ENCODE data around the gene CASQ1. TPM values are rescaled to one million over a fixed set of nuclear protein-coding genes. Genes with fewer than 3 reads are reported as not detected.

CASQ1 gene
- total and polyA plus RNA-seq, 2 of the 13 experiments (the other 11 are each of a cell fraction or from before 2014, with no cell fraction given), result 0.09 to 0.20 TPM

GRCh38 chr1:160189649-160190625 lies at the start of gene CASQ1 (continued):
- TF ChIP-seq, protein P1, sequence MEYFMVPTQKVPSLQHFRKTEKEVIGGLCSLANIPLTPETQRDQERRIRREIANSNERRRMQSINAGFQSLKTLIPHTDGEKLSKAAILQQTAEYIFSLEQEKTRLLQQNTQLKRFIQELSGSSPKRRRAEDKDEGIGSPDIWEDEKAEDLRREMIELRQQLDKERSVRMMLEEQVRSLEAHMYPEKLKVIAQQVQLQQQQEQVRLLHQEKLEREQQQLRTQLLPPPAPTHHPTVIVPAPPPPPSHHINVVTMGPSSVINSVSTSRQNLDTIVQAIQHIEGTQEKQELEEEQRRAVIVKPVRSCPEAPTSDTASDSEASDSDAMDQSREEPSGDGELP (IDR thresholded peaks at IDR 0.05; ENCODE audit: borderline replicate concordance, low read depth), result no peak

GRCh38 chr1:160143695-160144094 lies 46.7 kb upstream of the CASQ1 start:
- no TSS peak for BruUV-seq (replicated peaks)
- ATAC-seq (no peak), FAIRE-seq (no peak), DNase-seq (ENCODE audit: low spot score) (no peak)
- H3K79me2 ChIP-seq (ENCODE audit: insufficient read depth, low read length), result no peaks in the 10 kb centered on the region
- H3K9ac ChIP-seq (ENCODE audit: insufficient read depth, low read depth, low read length), result no peak overlapping the region
- peaks cover 0 to 4% of the 10 kb centered on the region in 2 experiments; a peak in 2 of 5 replicates for H3K27me3 ChIP-seq (ENCODE audit: control insufficient read depth in 1 of 2, insufficient read depth in 2 of 2, low read length in 2 of 2)
- H2AFZ ChIP-seq (ENCODE audit: low read length), result no peak overlapping the region
- TF ChIP-seq ZFX (CRISPR knock-in tag; IDR thresholded peaks at IDR 0.05; ENCODE audit: low read depth) (no peak), SNAPC2 (CRISPR knock-in tag; IDR thresholded peaks at IDR 0.05) (no peak), ZNF672 (CRISPR knock-in tag; IDR thresholded peaks at IDR 0.05) (no peak), ZBTB7A (CRISPR knock-in tag; IDR thresholded peaks at IDR 0.05) (no peak), ZNF264 (CRISPR knock-in tag; IDR thresholded peaks at IDR 0.05) (no peak), ZNF234 (CRISPR knock-in tag; conservative IDR thresholded peaks at IDR 0.05) (no peak), KDM4B (CRISPR knock-in tag; IDR thresholded peaks at IDR 0.05) (no peak), PCBP1 (IDR thresholded peaks at IDR 0.05; ENCODE audit: borderline replicate concordance, low read depth, low read length) (no peak), SMAD1 (CRISPR knock-in tag; IDR thresholded peaks at IDR 0.05; ENCODE audit: borderline replicate concordance, low read depth) (no peak), CEBPB (IDR thresholded peaks at IDR 0.05; ENCODE audit: borderline replicate concordance, low read depth, low read length) (no peak), HOXA3 (CRISPR knock-in tag; IDR thresholded peaks at IDR 0.05) (no peak), ZFY (CRISPR knock-in tag; IDR thresholded peaks at IDR 0.05) (no peak), SALL1 (CRISPR knock-in tag; IDR thresholded peaks at IDR 0.05) (no peak), ZSCAN31 (CRISPR knock-in tag; IDR thresholded peaks at IDR 0.05; ENCODE audit: low read depth) (no peak)
- TF ChIP-seq, protein P2, sequence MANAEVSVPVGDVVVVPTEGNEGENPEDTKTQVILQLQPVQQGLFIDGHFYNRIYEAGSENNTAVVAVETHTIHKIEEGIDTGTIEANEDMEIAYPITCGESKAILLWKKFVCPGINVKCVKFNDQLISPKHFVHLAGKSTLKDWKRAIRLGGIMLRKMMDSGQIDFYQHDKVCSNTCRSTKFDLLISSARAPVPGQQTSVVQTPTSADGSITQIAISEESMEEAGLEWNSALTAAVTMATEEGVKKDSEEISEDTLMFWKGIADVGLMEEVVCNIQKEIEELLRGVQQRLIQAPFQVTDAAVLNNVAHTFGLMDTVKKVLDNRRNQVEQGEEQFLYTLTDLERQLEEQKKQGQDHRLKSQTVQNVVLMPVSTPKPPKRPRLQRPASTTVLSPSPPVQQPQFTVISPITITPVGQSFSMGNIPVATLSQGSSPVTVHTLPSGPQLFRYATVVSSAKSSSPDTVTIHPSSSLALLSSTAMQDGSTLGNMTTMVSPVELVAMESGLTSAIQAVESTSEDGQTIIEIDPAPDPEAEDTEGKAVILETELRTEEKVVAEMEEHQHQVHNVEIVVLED (CRISPR knock-in tag; IDR thresholded peaks at IDR 0.05; ENCODE audit: borderline replicate concordance), result no peak
- TF ChIP-seq, protein P3, sequence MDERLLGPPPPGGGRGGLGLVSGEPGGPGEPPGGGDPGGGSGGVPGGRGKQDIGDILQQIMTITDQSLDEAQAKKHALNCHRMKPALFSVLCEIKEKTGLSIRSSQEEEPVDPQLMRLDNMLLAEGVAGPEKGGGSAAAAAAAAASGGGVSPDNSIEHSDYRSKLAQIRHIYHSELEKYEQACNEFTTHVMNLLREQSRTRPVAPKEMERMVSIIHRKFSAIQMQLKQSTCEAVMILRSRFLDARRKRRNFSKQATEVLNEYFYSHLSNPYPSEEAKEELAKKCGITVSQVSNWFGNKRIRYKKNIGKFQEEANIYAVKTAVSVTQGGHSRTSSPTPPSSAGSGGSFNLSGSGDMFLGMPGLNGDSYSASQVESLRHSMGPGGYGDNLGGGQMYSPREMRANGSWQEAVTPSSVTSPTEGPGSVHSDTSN (CRISPR knock-in tag; IDR thresholded peaks at IDR 0.05), result no peak
- 9% methylated on average over 1 of the region's 1 CpG for WGBS (ENCODE audit: low lambda C conversion rate)
- ChIA-PET CTCF (ENCODE audit: low intra/inter-chr PET ratio, low total read pairs) (no interaction called here), POLR2A (no interaction called here)
- H3K4me3 ChIP-seq (replicated peaks in 1 of 3; ENCODE audit: insufficient read depth in 1 of 3, low read depth in 2 of 3, low read length in 3 of 3), result no peak overlapping the region
- no peak overlapping the region for H3K4me2 ChIP-seq (ENCODE audit: low read depth, low read length)
- H3K36me3 ChIP-seq (replicated peaks in 1 of 2; ENCODE audit: control insufficient read depth in 1 of 2, insufficient read depth in 2 of 2, low read length in 2 of 2), result no peaks in the 10 kb centered on the region
- no peaks in the 10 kb centered on the region for H4K20me1 ChIP-seq (ENCODE audit: insufficient read depth, low read length)
- intact Hi-C loops (cut with micrococcal nuclease; ENCODE audit: unreplicated experiment), result no loop called here
- H3K27ac ChIP-seq (ENCODE audit: extremely low read length, insufficient read depth, low read length), result no peak overlapping the region
- H3K4me1 ChIP-seq (ENCODE audit: insufficient read depth, low read length), result peaks cover 15% of the 10 kb centered on the region
- in situ Hi-C loops (cut with HindIII; ENCODE audit: extremely low pct_ligation_motif_present, low pct_unique_long_range_greater_than_20kb), result no loop called here
- no peaks in the 10 kb centered on the region for H3K9me3 ChIP-seq (ENCODE audit: low read length)

Measured in HepG2 (cell line).